D721Med (cell line): Measurements from ENCODE around the gene UBLCP1.

ENCODE experiments used
- DNase-seq: peaks from one replicate; pipeline ENCODE4 v3.0.0; 2011; ENCODE audit warnings: low spot score; ENCODE audit not compliant: insufficient read length
- FAIRE-seq: peaks from 2 replicates; lab custom pipeline; 2011; peaks lifted over from hg19 to GRCh38; lab: Jason Lieb, UNC
- CTCF ChIP-seq: IDR thresholded peaks from 2 replicates; pipeline ENCODE4 v1.5.1; 2012; ENCODE audit warnings: mild to moderate bottlenecking, control low read depth; ENCODE audit not compliant: insufficient read depth; ENCODE audit errors: missing control alignments

The UBLCP1 gene

GRCh38 chr5:159316519-159317383, 53.7 kb downstream of the UBLCP1 start:
- DNase-seq (no peak), FAIRE-seq (no peak)

GRCh38 chr5:159317849-159318248, 54.8 kb downstream of the UBLCP1 start:
- no peak for FAIRE-seq
- no peak for DNase-seq
- no peak for TF ChIP-seq CTCF

More at GRCh38 chr5:159316519-159317383, 53.7 kb downstream of the UBLCP1 start:
- TF ChIP-seq CTCF = peak; percentile 68

- no peak for TF ChIP-seq CTCF
- DNase-seq = no peak
- no peak for FAIRE-seq
Observed at GRCh38 chr5:159318448-159318847, 55.4 kb downstream of the UBLCP1 start.

- no peak for DNase-seq
- no peak for TF ChIP-seq CTCF
- FAIRE-seq = no peak
Observed at GRCh38 chr5:159319363-159319762, 56.3 kb downstream of the UBLCP1 start.

- DNase-seq = no peak
- FAIRE-seq = no peak
- TF ChIP-seq CTCF = no peak
Observed at GRCh38 chr5:159319832-159320231, 56.7 kb downstream of the UBLCP1 start.

GRCh38 chr5:159322180-159322579, 59.1 kb downstream of the UBLCP1 start:
- DNase-seq (no peak), FAIRE-seq (no peak)
- TF ChIP-seq CTCF = no peak
